K562 (cell line): ENCODE results near the gene GAPVD1. TPM values are rescaled to one million over a fixed set of nuclear protein-coding genes. Genes with fewer than 3 reads are reported as not detected.

Experiments
- AFF4 ChIP-seq: sonication (generic); formaldehyde crosslinking; IDR thresholded peaks from 2 replicates; pipeline ENCODE4 v1.8.0; 2023; ENCODE audit warnings: mild to moderate bottlenecking, missing genetic modification reagents
- CCAR2 ChIP-seq: fragments of 200-400 bp; formaldehyde crosslinking; IDR thresholded peaks from 2 replicates; pipeline ENCODE4 v1.6.1; 2017; ENCODE audit warnings: mild to moderate bottlenecking, low read depth, low read length
- FOS ChIP-seq: IDR thresholded peaks from 3 replicates; pipeline ENCODE4 v1.6.1; 2011; ENCODE audit not compliant: insufficient read length; ENCODE audit errors: extremely low read depth
- FOXK1 ChIP-seq: sonication (generic); formaldehyde crosslinking; IDR thresholded peaks from 2 replicates; pipeline ENCODE4 v1.8.0; 2022; ENCODE audit warnings: missing genetic modification reagents, mild to moderate bottlenecking, borderline replicate concordance
- GATA2 ChIP-seq: sonication (generic); formaldehyde crosslinking; IDR thresholded peaks from 2 replicates; pipeline ENCODE4 v1.4.0; 2020; ENCODE audit warnings: mild to moderate bottlenecking, missing genetic modification reagents
- MEF2A ChIP-seq: IDR thresholded peaks from 2 replicates; pipeline ENCODE4 v1.6.1; 2011; ENCODE audit warnings: low read depth, mild to moderate bottlenecking, low read length, moderate library complexity; ENCODE audit not compliant: control insufficient read depth
- PRDM10 ChIP-seq: fragments of 450-650 bp; IDR thresholded peaks from 2 replicates; pipeline ENCODE4 v1.6.1; 2018; ENCODE audit not compliant: partially characterized antibody
- RBBP5 ChIP-seq: fragments of 200-600 bp; sonication (generic); IDR thresholded peaks from 2 replicates; pipeline ENCODE4 v1.6.1; 2012; ENCODE audit warnings: borderline replicate concordance, mild to moderate bottlenecking, low read length, control low read depth, inconsistent platforms; ENCODE audit not compliant: insufficient read depth, poor library complexity, severe bottlenecking
- ZBTB49 ChIP-seq: sonication (generic); formaldehyde crosslinking; IDR thresholded peaks from 2 replicates; pipeline ENCODE4 v1.8.0; 2022; ENCODE audit warnings: missing genetic modification reagents, mild to moderate bottlenecking, borderline replicate concordance
- ZNF395 ChIP-seq: fragments of 200-800 bp; sonication (Bioruptor generic); IDR thresholded peaks from 2 replicates; pipeline ENCODE4 v1.6.1; 2017; ENCODE audit warnings: missing genetic modification characterization, missing compliant biosample characterization
- polyA plus RNA-seq, 8 experiments: library from polyadenylated mRNA; depleted of rRNA in 4 of 8; stranded (reverse) in 5 of 8; unstranded in 3 of 8; fragments of >200 nt; fragmentation: Nextera tagmentation in 2 of 8; fragmentation: Illumina TruSeq in 1 of 8; extraction: Ambion mirVana in 2 of 8; extraction: Trizol in 1 of 8; gene quantifications; 2 replicates each; pipeline versions ENCODE4 v1.2.1 to v1.2.3, GENCODE V29; 2011 to 2014; ENCODE audit warnings: inconsistent platforms in 1 of 8, missing spikeins in 1 of 8
- total RNA-seq, 7 experiments: library from RNA; depleted of rRNA in 6 of 7; stranded (reverse); fragments of >200 nt in 6 of 7; fragmentation: Illumina TruSeq in 2 of 7; extraction: Trizol in 2 of 7; gene quantifications; 2 replicates each; pipeline versions ENCODE4 v1.2.1 to v1.2.3, GENCODE V29; 2011 to 2021; ENCODE audit warnings: low replicate concordance in 1 of 7

Gene GAPVD1
- total and polyA plus RNA-seq, 9 of the 15 experiments (the other 6 are each of a cell fraction or from before 2014, with no cell fraction given), result 9.5 to 66.1 (median 45.5) TPM

- TF ChIP-seq ZBTB49, result peak; percentile 82; the same call in 1 of the 2 replicates
- TF ChIP-seq ZNF395 (CRISPR knock-in tag), result 0 out of 2 replicates have a peak, but pooled peaks have one; percentile 6
- no peak for TF ChIP-seq GATA2
- TF ChIP-seq CCAR2, result no peak
- no peak for TF ChIP-seq PRDM10
- TF ChIP-seq FOXK1 (CRISPR knock-in tag), result peak; percentile 97
- peak; percentile 76 for TF ChIP-seq RBBP5
- peak; percentile 100 for TF ChIP-seq AFF4 (CRISPR knock-in tag)
- TF ChIP-seq MEF2A, result peak; percentile 59; the same call in 1 of the 2 replicates
- TF ChIP-seq FOS, result peak; percentile 98
These were observed 20.4 kb upstream of the GAPVD1 start, which contains the start of gene HSPA5 (continued) for GRCh38 chr9:125241000-125241862.
